Measurements from ENCODE around the gene NDUFS3.

NDUFS3 gene

DNA sequence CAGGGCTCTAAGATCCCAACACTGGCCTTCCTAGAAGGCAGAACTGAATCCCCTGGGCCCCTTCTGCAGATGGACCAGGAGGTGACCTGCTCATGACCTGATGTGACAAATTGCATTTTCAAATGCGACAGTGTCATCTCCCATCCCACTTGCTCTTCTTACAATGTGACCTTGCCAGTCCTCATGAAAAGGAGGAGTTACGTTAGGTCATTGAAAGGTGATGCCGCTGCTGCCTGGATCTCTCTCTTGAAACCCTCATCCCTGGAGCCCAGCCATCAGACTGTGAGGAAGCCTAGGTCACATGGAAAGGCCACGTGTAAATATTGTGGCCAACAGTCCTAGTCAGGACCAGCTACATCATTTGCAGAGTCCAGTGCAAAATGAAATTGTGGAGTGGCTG is 21.0 kb downstream of the NDUFS3 start:
- no peaks in the 10 kb centered on the region for H3K79me2 ChIP-seq (ENCODE audit: insufficient read depth, low read length)
- H3K27me3 ChIP-seq (ENCODE audit: insufficient read depth, low read length, poor library complexity, severe bottlenecking) = no peaks in the 10 kb centered on the region
- no peaks in the 10 kb centered on the region for H3K9me2 ChIP-seq (replicated peaks; ENCODE audit: low read depth, low read length)
- H3K4me1 ChIP-seq (ENCODE audit: insufficient read depth, low read length, poor library complexity, severe bottlenecking) = peaks cover 26% of the 10 kb centered on the region
- no peaks in the 10 kb centered on the region; the same call in 1 of the 2 replicates for H3F3A ChIP-seq (ENCODE audit: low read depth)
- no peaks in the 10 kb centered on the region for H3K9me3 ChIP-seq (ENCODE audit: insufficient read depth, low read depth, low read length)
- peak overlapping the region; percentile 40 for H3K9ac ChIP-seq (ENCODE audit: low read depth, low read length, poor library complexity, severe bottlenecking)
- H3K4me2 ChIP-seq (ENCODE audit: low read depth, low read length, poor library complexity, severe bottlenecking) = no peak overlapping the region
- no peaks in the 10 kb centered on the region for H3K36me3 ChIP-seq (ENCODE audit: insufficient read depth, low read length)
- H3K4me3 ChIP-seq (ENCODE audit: low read length, poor library complexity, severe bottlenecking) = no peak overlapping the region
- no peak for TF ChIP-seq EZH2phosphoT487 (IDR thresholded peaks at IDR 0.05; ENCODE audit: borderline replicate concordance)
- TF ChIP-seq, protein P1, sequence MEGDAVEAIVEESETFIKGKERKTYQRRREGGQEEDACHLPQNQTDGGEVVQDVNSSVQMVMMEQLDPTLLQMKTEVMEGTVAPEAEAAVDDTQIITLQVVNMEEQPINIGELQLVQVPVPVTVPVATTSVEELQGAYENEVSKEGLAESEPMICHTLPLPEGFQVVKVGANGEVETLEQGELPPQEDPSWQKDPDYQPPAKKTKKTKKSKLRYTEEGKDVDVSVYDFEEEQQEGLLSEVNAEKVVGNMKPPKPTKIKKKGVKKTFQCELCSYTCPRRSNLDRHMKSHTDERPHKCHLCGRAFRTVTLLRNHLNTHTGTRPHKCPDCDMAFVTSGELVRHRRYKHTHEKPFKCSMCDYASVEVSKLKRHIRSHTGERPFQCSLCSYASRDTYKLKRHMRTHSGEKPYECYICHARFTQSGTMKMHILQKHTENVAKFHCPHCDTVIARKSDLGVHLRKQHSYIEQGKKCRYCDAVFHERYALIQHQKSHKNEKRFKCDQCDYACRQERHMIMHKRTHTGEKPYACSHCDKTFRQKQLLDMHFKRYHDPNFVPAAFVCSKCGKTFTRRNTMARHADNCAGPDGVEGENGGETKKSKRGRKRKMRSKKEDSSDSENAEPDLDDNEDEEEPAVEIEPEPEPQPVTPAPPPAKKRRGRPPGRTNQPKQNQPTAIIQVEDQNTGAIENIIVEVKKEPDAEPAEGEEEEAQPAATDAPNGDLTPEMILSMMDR (conservative IDR thresholded peaks at IDR 0.05; ENCODE audit: low read length) = no peak
- no peak overlapping the region for H2AFZ ChIP-seq (ENCODE audit: low read length)
- no peaks in the 10 kb centered on the region for H4K20me1 ChIP-seq (ENCODE audit: insufficient read depth, low read length, poor library complexity, severe bottlenecking)

GRCh38 chr11:47603295-47603694 is 24.4 kb downstream of the NDUFS3 start:
- TF ChIP-seq EZH2phosphoT487 (IDR thresholded peaks at IDR 0.05; ENCODE audit: borderline replicate concordance) = no peak
- TF ChIP-seq, protein P1 (conservative IDR thresholded peaks at IDR 0.05; ENCODE audit: low read length) = no peak
- Histone ChIP-seq H2AFZ (ENCODE audit: low read length) (no peak overlapping the region), H3K4me1 (ENCODE audit: insufficient read depth, low read length, poor library complexity, severe bottlenecking) (peaks cover 34% of the 10 kb centered on the region), H4K20me1 (ENCODE audit: insufficient read depth, low read length, poor library complexity, severe bottlenecking) (no peaks in the 10 kb centered on the region), H3K9me2 (replicated peaks; ENCODE audit: low read depth, low read length) (no peaks in the 10 kb centered on the region), H3K36me3 (ENCODE audit: insufficient read depth, low read length) (no peaks in the 10 kb centered on the region), H3K4me3 (ENCODE audit: low read length, poor library complexity, severe bottlenecking) (no peak overlapping the region), H3K79me2 (ENCODE audit: insufficient read depth, low read length) (no peaks in the 10 kb centered on the region), H3K9ac (ENCODE audit: low read depth, low read length, poor library complexity, severe bottlenecking) (no peak overlapping the region), H3K27me3 (ENCODE audit: insufficient read depth, low read length, poor library complexity, severe bottlenecking) (no peaks in the 10 kb centered on the region), H3K4me2 (ENCODE audit: low read depth, low read length, poor library complexity, severe bottlenecking) (no peak overlapping the region), H3F3A (ENCODE audit: low read depth) (no peaks in the 10 kb centered on the region), H3K9me3 (ENCODE audit: insufficient read depth, low read depth, low read length) (no peaks in the 10 kb centered on the region)

GRCh38 chr11:47605921-47606320 is 27.0 kb downstream of the NDUFS3 start:
- Histone ChIP-seq H3K4me1 (ENCODE audit: insufficient read depth, low read length, poor library complexity, severe bottlenecking) (peaks cover 25% of the 10 kb centered on the region), H3K4me3 (ENCODE audit: low read length, poor library complexity, severe bottlenecking) (no peak overlapping the region), H3K9me3 (ENCODE audit: insufficient read depth, low read depth, low read length) (no peaks in the 10 kb centered on the region), H3F3A (ENCODE audit: low read depth) (no peaks in the 10 kb centered on the region), H3K4me2 (ENCODE audit: low read depth, low read length, poor library complexity, severe bottlenecking) (no peak overlapping the region), H3K9ac (ENCODE audit: low read depth, low read length, poor library complexity, severe bottlenecking) (peak overlapping the region; percentile 54), H3K36me3 (ENCODE audit: insufficient read depth, low read length) (no peaks in the 10 kb centered on the region; the same call in 1 of the 2 replicates), H3K9me2 (replicated peaks; ENCODE audit: low read depth, low read length) (no peaks in the 10 kb centered on the region), H4K20me1 (ENCODE audit: insufficient read depth, low read length, poor library complexity, severe bottlenecking) (no peaks in the 10 kb centered on the region), H3K27me3 (ENCODE audit: insufficient read depth, low read length, poor library complexity, severe bottlenecking) (no peaks in the 10 kb centered on the region), H3K79me2 (ENCODE audit: insufficient read depth, low read length) (no peaks in the 10 kb centered on the region), H2AFZ (ENCODE audit: low read length) (no peak overlapping the region)
- TF ChIP-seq, protein P1 (conservative IDR thresholded peaks at IDR 0.05; ENCODE audit: low read length) = no peak
- no peak for TF ChIP-seq EZH2phosphoT487 (IDR thresholded peaks at IDR 0.05; ENCODE audit: borderline replicate concordance)
